Bronchial epithelial cell (primary cell): Measurements from ENCODE around the gene SNTG2. TPM values are rescaled to one million over a fixed set of nuclear protein-coding genes. Genes with fewer than 3 reads are reported as not detected.
A peak's percentile ranks its signal among the peaks of the same experiment; 100 is the strongest.

Experiments
- DNase-seq: peaks from one replicate; pipeline ENCODE4 v3.0.0-alpha.2; 2010; ENCODE audit warnings: low read depth
- FAIRE-seq: peaks from 2 replicates; lab custom pipeline; 2011; peaks lifted over from hg19 to GRCh38; lab: Jason Lieb, UNC
- H3K27me3 ChIP-seq: 2 replicates; pipeline ENCODE4 v1.5.1; 2011; ENCODE audit warnings: low read length; ENCODE audit not compliant: control insufficient read depth, insufficient read depth
- H3K36me3 ChIP-seq: 2 replicates; pipeline ENCODE4 v1.5.1; 2011; ENCODE audit warnings: low read length; ENCODE audit not compliant: control insufficient read depth, insufficient read depth
- H3K4me3 ChIP-seq: 2 replicates; pipeline ENCODE4 v1.5.1; 2011; ENCODE audit warnings: mild to moderate bottlenecking, low read depth, low read length, control low read depth
- total RNA-seq: library from RNA; depleted of rRNA; stranded (reverse); fragments of >200 nt; gene quantifications from 2 replicates; pipeline ENCODE4 v1.2.1, GENCODE V29; 2014
- TF ChIP-seq, protein P1 (sequence below): IDR thresholded peaks from 2 replicates; pipeline ENCODE4 v1.5.1; 2011; ENCODE audit warnings: mild to moderate bottlenecking, moderate library complexity, low read length, control low read depth, inconsistent platforms; ENCODE audit not compliant: insufficient read depth, severe bottlenecking

Gene SNTG2
- total RNA-seq, 1 donor from 2014 or later, result not detected

GRCh38 chr2:933734-934295, 16.8 kb upstream of the SNTG2 start:
- Histone ChIP-seq H3K4me3 (no peak overlapping the region), H3K36me3 (no peaks in the 10 kb centered on the region), H3K27me3 (no peaks in the 10 kb centered on the region)
- DNase-seq, result no peak
- no peak for FAIRE-seq
- TF ChIP-seq, protein P1, sequence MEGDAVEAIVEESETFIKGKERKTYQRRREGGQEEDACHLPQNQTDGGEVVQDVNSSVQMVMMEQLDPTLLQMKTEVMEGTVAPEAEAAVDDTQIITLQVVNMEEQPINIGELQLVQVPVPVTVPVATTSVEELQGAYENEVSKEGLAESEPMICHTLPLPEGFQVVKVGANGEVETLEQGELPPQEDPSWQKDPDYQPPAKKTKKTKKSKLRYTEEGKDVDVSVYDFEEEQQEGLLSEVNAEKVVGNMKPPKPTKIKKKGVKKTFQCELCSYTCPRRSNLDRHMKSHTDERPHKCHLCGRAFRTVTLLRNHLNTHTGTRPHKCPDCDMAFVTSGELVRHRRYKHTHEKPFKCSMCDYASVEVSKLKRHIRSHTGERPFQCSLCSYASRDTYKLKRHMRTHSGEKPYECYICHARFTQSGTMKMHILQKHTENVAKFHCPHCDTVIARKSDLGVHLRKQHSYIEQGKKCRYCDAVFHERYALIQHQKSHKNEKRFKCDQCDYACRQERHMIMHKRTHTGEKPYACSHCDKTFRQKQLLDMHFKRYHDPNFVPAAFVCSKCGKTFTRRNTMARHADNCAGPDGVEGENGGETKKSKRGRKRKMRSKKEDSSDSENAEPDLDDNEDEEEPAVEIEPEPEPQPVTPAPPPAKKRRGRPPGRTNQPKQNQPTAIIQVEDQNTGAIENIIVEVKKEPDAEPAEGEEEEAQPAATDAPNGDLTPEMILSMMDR, result no peak

DNA sequence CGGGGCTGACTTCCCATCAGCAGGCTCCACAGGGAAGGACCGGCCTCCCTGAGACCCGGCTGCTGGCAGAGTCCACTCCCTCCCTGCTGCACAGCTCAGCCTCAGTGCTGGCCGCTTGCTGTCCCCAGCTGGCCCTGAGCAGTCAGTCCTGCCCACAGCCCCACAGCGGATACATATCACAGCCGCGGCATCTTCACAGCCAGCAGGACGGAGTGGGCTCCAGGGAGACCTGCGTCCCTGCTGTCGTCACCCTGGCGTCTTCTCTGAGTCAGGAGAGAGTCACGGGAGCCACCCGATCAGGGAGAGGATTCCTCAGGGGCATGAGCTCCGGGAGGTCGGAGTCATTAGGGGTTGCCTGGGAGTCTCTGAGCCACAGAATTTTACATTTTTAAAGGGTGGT, 13.1 kb upstream of the SNTG2 start:
- DNase-seq, result no peak
- TF ChIP-seq, protein P1, result no peak
- no peaks in the 10 kb centered on the region for H3K36me3 ChIP-seq
- H3K27me3 ChIP-seq, result no peaks in the 10 kb centered on the region
- H3K4me3 ChIP-seq, result no peak overlapping the region
- no peak for FAIRE-seq

- peak; percentile 55 for FAIRE-seq
- no peaks in the 10 kb centered on the region for H3K27me3 ChIP-seq
- H3K4me3 ChIP-seq, result no peak overlapping the region
- no peak for DNase-seq
- TF ChIP-seq, protein P1, result no peak
- no peaks in the 10 kb centered on the region for H3K36me3 ChIP-seq
Measured at GRCh38 chr2:938181-939005, 12.3 kb upstream of the SNTG2 start.

DNA sequence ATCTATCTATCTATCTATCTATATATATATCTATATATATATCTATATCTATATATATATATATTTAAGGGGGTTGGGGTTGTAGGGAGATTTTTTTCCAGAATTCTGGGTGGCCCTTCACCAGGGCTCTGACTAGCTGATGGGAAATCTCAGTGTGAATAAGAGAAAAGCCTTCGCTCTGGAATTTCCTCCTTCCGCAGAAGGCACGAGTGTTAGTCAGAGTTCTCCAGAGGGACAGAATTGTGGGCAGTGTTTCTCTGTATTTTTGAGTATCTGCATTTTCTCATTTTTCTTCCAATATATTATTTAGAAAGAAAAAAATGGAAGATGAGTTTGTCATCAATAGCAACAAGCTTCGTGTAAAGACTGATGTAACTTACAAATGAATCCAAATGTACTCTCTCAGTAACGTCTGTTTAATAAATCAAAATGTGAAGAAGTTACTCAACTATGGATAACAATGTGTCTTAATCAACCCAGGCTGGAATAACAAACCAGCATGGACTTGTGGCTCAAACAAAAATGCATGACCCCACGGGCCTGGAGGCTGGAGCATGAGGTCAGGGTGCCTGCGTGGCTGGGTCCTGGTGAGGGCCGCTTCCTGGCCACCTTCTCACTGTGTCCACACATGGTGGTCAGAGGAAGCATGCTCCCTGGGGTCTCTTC, 10.6 kb upstream of the SNTG2 start:
- TF ChIP-seq, protein P1, result no peak
- H3K27me3 ChIP-seq, result no peaks in the 10 kb centered on the region
- no peak overlapping the region for H3K4me3 ChIP-seq
- no peaks in the 10 kb centered on the region for H3K36me3 ChIP-seq
- FAIRE-seq, result no peak
- no peak for DNase-seq

DNA sequence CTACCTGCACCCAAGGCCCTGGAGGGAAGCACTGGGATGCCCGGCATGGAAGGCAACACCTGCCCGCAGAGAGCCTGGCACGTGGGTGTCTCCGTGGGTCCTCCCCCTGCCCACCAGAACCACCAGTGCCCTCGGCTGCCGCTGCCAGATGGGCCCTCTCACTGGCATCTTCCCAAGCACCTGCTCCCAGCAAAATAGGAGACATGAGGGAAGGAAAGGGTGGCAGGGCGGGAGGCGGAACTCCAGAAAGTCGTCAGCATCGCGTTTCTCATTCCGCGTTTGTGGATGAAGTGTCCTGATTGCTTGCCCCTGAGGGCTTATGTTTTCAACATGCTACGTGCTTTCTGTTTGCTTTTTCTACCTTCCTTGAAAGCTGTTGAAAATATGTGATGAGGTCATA, 8.8 kb upstream of the SNTG2 start:
- Histone ChIP-seq H3K27me3 (no peaks in the 10 kb centered on the region), H3K4me3 (no peak overlapping the region), H3K36me3 (no peaks in the 10 kb centered on the region)
- TF ChIP-seq, protein P1, result no peak
- DNase-seq, result no peak
- FAIRE-seq, result no peak
